Transverse colon (tissue), 4 donors: ENCODE results near the gene CTAGE9.

Experiments used
- CTCF ChIP-seq, 5 experiments: fragments of 200-600 bp in 3 of 5; fragments of 450-650 bp in 2 of 5; sonication (generic) in 3 of 5; IDR thresholded peaks; 1 replicate in 2 of 5; 2 replicates in 3 of 5; pipeline ENCODE4 v1.5.1; 2016 to 2017; ENCODE audit warnings: antibody characterized with exemption in 5 of 5, inconsistent platforms in 3 of 5, mild to moderate bottlenecking in 2 of 5, moderate library complexity in 1 of 5
- EP300 ChIP-seq: sonication (generic); formaldehyde crosslinking; IDR thresholded peaks from one replicate; pipeline ENCODE4 v1.6.1; 2017; ENCODE audit warnings: antibody characterized with exemption, low read depth
- POLR2A ChIP-seq: fragments of 450-650 bp; IDR thresholded peaks from one replicate; pipeline ENCODE4 v1.6.1; 2016; ENCODE audit warnings: antibody characterized with exemption, mild to moderate bottlenecking, moderate library complexity
- POLR2AphosphoS5 ChIP-seq, 3 donors: sonication (generic); formaldehyde crosslinking; IDR thresholded peaks; one replicate each; pipeline ENCODE4 v1.6.1; 2016; ENCODE audit warnings: antibody characterized with exemption in 3 of 3

GRCh38 chr6:131733376-131734016 is 22.7 kb upstream of the CTAGE9 start:
- TF ChIP-seq CTCF (IDR thresholded peaks at IDR 0.05), result no peak
- no peak for TF ChIP-seq POLR2A
- no peak for TF ChIP-seq POLR2AphosphoS5 (IDR thresholded peaks at IDR 0.05)
- no peak for TF ChIP-seq EP300
